DMS79 treated with DMSO at 0.1 percent for 48 hours (cell line): ENCODE data around the gene PAFAH1B2.
A peak's percentile ranks its signal among the peaks of the same experiment; 100 is the strongest.

ENCODE experiments used
- DNase-seq: peaks from one replicate; lab custom pipeline; 2025; lab: John Stamatoyannopoulos, UW

The PAFAH1B2 gene

DNA sequence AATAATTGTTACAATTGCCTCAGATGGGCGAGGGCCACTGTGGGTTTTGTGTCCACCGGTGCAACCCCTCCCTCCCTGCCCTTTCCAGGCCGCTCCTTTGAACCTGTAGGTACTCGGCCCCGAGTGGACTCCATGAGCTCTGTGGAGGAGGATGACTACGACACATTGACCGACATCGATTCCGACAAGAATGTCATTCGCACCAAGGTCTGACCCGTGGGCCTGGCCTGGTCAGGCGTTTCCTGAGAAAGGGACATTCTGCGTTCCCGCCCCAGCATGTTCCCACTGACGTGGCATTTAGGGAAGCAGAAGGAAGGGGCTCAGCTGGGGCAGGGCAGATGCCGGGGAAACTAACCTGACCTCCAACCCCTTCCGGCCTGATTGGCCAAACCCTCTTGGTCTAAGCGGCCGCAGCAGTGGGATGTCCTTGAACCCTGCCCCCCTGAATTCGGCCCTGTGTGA, 44.6 kb downstream of the PAFAH1B2 start:
- no peak for DNase-seq

DNA sequence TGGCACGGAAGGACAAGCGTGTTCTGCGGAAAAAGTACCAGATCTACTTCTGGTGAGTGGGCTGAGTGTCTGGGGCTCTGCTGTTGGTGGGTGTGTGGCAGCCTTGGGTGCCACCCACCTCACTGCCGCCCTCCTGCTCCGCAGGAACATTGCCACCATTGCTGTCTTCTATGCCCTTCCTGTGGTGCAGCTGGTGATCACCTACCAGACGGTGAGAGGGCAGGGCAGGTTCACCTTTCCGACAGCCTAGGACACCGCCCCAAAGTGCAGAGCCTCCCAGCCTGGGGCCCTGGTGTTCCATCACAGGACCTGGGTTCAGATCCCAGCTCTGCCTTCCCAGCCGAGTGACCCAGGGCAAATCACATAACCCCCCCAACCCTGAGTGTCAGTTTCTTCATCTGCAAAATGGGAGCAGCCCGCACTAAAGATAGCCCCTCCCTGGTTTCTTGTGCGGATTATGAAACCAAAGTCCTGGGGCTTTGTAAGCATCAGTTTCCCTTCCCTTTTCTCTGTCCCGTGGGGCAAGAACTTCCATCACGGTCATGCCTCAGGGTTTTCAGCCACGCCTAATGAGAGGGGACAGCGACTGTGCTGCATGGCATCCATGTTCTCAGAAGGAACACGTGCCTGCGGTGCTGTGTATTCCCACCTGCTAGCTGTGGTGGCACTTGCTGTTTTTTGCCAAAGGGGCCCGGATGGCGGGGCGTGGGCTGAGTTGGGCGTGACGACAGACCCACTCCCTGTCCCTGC, 45.3 kb downstream of the PAFAH1B2 start:
- no peak for DNase-seq

DNA sequence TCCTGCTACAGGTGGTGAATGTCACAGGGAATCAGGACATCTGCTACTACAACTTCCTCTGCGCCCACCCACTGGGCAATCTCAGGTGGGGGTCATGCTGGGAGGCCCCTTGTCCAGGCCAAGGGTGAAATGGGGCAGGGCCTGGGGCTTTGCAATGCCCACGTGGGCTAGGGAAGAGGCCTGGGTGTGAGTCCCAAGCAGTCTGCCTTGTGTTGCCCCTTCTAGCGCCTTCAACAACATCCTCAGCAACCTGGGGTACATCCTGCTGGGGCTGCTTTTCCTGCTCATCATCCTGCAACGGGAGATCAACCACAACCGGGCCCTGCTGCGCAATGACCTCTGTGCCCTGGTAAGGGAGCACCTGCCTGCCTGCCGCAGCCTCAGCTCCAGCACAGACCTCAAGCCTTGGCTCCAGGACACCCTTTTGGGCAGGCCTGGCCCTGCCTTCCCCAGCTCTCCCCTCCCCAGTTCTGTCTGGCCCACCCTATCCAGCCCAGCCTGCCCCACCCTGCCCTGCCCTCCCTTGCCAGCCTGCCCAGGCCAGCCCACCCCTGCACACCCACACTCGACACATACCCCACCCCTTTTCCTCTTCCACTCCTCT, 46.0 kb downstream of the PAFAH1B2 start:
- DNase-seq: no peak

DNA sequence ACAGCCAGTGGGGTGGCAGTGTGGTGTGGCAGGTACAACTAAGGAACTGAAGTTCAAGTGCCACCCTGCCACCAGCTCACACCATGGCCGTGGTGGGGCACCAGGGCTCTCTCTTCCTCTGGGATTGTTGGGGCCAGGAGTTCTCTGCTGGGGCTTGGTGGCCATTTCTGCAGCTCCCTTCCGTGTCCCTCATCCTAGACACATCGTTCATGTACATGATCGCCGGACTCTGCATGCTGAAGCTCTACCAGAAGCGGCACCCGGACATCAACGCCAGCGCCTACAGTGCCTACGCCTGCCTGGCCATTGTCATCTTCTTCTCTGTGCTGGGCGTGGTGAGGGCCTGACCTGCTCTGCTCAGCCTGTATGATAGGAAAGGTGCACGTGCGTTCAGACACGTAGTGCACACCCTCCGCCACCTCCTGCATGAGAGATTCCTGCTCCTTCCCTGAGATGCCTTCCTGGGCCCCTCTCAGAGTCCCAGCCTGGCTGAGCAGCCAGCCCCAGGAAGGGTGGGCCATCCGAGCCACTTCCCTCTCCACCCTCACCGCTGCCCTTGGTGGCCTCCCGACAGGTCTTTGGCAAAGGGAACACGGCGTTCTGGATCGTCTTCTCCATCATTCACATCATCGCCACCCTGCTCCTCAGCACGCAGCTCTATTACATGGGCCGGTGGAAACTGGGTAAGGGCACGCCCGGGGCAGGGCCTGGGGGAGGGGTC, 47.8 kb downstream of the PAFAH1B2 start:
- DNase-seq: no peak

DNA sequence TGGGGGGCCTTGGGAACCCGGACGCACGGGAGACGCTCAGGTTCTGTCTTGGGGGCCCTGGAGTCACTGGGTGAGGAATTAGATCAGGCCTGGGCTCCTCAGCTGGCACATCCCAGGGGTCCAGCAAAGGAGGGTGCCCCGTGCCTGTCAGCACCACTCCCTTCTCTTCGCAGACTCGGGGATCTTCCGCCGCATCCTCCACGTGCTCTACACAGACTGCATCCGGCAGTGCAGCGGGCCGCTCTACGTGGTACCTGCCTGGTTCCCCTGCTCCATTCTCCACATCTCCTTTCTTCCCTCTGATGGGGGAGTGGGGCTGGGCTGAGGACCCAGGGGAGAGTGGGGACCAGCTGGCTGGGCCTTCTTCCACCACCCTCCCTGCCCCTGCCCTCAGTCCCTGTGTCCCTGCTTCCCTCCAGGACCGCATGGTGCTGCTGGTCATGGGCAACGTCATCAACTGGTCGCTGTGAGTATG, 48.4 kb downstream of the PAFAH1B2 start:
- no peak for DNase-seq

DNA sequence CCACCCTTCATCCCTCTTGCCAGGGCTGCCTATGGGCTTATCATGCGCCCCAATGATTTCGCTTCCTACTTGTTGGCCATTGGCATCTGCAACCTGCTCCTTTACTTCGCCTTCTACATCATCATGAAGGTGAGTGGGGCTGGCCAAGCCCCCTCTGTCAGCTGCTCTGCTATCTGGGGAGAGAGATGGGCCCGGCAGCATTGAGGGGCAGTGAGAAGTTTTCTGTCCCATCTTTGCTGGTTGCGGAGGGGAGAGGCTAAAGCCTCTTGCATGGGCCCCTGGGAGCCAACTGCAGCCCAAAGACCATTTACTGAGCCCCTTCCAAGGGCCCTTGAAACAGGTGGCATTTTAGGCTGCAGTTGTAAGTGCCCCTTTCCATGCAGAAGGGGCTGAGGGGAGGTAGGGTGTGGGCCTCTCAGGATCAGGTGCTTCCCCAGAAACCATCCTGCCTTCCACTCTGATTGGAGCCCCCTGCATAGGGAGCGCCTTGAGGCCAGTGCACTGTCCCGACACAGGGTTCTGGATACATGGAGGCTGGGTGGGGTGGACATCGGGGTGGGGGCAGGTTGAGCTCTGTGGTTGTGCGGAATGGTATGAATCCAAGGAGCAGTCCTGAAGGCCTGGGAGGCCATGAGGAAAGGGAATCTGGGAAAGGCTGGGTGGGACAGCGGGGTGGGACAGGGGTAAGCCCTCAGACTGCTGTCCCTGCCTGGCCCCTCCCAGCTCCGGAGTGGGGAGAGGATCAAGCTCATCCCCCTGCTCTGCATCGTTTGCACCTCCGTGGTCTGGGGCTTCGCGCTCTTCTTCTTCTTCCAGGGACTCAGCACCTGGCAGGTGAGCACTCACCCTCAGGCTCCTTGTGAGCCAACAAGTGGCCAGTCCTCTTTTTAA, 49.3 kb downstream of the PAFAH1B2 start:
- no peak for DNase-seq

DNA sequence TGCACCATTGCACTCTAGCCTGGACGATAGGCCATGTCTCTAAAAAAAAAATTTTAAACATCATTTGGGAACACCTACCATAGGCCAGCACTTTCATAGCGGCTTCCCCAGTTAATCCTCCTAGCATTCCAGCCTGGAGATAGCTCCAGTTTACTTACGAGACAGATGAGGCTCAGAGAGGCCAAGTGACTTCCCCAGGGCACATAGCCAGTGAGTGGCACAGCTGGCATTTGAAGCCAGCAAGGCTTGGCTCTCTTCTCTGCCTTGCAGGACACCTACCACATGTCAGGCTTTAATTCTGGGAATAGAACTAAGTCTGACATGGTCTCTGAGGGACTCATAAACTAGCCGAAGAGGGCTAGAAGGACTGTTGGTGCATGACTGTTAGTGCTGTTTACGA, 50.2 kb downstream of the PAFAH1B2 start:
- peak; percentile 10 for DNase-seq

DNA sequence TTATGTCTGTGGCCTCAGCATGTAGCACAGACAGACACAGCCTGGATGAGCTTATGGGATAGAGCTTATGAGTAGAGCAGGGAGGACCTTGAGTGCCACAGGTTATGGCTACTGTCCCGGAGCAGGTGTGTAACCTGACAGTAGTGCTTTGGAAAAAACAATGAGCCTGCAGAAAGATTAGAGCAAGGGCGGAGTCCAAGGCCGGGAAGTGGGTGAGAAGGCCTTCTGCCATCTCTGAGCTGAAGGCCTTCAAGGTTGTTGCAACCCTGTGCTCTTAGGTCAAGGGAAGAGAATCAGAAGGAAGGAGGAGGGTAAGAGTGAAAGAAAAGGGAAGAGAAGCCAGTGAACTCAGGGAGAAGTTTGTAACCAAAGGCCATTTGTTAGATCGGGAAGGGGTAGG, 51.2 kb downstream of the PAFAH1B2 start:
- no peak for DNase-seq

DNA sequence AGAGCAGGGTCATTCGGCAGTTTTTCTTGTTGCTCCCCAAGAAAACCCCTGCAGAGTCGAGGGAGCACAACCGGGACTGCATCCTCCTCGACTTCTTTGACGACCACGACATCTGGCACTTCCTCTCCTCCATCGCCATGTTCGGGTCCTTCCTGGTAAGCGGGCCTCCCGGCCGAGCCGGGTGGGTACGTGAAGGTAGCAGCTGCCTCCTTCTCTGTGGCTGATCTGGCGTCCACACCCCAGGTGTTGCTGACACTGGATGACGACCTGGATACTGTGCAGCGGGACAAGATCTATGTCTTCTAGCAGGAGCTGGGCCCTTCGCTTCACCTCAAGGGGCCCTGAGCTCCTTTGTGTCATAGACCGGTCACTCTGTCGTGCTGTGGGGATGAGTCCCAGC, 51.7 kb downstream of the PAFAH1B2 start:
- no peak for DNase-seq

DNA sequence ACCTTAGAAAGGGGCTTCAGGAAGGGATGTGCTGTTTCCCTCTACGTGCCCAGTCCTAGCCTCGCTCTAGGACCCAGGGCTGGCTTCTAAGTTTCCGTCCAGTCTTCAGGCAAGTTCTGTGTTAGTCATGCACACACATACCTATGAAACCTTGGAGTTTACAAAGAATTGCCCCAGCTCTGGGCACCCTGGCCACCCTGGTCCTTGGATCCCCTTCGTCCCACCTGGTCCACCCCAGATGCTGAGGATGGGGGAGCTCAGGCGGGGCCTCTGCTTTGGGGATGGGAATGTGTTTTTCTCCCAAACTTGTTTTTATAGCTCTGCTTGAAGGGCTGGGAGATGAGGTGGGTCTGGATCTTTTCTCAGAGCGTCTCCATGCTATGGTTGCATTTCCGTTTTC, 52.9 kb downstream of the PAFAH1B2 start:
- DNase-seq: no peak

DNA sequence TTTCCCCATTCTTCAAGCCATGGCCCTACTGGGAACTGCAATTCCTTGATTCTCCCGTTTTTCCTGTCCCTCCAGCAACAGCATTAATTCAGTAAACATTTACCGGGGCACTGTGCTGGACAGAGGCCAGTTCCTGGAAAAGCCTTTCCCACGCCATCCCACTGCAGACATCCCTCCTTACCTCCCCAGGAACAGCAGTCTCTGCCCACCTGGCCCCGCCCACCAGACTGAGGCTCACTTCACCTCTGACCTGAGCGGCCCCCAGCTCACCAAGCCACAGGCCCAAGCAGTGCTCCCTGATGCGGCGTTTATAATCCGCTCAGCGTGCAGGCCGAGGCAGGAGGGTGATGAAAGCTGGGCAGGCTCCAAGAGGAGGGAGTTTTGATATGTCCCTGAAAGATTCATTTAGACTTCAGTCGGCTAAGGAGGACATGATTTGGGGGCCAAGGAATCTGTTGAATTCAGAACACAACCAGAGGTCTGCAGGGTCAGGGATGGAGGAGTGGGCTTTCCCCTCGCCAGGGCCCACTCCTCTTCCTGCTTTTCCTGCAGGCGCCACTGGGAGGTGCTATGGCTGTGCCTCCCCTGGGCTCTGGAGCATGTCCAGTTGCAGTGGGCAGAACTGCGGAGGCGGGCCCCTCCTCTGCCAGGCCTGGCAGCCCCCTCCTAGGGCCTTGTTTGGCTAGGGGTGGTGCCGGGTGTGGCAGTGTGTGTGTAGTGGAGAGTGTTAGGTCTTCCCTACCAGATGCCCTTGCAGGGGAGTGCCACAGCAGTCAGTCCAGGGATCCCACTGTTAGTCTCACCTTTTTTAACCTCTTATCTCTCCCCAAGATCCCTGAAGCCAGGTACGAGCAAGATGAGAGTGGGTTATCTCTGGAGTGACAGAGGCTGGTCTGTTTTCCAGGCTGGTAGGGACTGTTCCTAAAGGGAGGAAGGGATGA, 53.7 kb downstream of the PAFAH1B2 start:
- no peak for DNase-seq

DNA sequence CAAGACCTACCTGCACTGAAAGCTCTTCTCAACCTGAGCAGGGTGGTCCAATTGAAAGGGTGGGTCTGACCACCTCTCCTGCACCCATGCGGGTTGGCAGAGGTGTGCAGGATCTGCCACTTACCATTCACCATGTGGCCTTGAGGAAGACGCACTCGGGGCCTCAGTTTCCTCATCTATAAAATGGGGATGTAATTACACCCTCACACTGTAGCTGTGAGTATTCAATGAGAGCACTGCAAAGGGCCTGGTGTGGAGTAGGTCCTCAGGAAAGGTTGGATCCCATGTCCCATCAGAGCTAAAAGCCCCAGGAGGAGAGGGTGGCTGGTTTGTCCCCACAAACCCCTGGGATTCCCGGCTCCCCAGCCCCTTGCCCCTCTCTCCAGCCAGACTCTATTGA, 54.5 kb downstream of the PAFAH1B2 start:
- DNase-seq: no peak

DNA sequence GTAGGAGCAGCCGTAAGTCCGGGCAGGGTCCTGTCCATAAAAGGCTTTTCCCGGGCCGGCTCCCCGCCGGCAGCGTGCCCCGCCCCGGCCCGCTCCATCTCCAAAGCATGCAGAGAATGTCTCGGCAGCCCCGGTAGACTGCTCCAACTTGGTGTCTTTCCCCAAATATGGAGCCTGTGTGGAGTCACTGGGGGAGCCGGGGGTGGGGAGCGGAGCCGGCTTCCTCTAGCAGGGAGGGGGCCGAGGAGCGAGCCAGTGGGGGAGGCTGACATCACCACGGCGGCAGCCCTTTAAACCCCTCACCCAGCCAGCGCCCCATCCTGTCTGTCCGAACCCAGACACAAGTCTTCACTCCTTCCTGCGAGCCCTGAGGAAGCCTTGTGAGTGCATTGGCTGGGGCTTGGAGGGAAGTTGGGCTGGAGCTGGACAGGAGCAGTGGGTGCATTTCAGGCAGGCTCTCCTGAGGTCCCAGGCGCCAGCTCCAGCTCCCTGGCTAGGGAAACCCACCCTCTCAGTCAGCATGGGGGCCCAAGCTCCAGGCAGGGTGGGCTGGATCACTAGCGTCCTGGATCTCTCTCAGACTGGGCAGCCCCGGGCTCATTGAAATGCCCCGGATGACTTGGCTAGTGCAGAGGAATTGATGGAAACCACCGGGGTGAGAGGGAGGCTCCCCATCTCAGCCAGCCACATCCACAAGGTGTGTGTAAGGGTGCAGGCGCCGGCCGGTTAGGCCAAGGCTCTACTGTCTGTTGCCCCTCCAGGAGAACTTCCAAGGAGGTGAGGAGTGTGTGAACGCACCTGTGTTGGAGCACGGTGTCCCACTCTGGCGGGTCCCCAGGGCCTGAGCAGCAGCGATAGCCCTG, 55.2 kb downstream of the PAFAH1B2 start, which contains the start of gene TAGLN:
TSS of gene TAGLN (plus strand) at position 318 of the 863 bp plus-strand sequence. CDS start 3,644 bp downstream, outside the sequence.
- DNase-seq: no peak

DNA sequence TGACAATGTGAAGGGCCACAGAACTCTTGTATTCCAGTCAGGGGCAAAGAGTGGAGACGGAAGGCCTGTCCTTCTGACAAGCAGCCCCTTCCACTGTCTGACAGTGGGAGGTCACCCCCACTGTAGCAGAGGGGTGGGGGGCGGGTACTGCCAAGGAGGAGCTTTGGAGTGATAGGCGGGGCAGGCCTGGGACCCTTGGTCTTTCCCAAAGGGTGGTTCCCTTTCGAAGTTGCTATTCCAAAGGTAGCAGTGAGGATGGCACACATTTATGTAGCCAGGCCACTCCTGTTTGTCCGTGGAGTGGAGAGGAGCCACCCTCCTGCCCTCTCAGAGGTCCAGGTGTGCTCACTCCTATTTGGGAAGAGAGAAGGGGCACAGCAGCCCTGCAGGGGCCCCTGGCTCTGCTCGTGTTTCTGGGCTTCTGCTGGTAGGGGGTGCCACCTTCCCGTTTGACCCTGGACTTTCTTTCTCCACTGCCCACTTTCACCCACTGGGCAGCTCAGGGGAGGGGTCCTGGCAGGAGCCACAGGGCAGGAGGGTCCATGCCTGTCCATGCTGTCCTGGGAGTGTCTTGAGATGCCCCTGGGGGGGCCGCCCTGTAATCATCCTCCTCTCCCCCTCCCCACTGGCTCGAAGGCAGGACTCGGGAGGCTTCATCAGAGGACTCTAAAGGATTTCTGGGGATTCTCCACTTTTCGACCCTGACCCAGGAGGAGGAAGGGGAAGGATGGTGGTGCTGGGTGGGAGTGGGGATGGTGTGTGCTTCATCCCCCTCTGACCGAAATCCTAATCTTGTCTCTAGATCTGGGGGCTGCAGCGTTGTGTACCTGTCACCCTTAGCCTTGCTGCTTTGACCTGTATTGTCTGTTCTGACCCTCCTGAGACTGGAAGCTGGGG, 56.1 kb downstream of the PAFAH1B2 start:
- no peak for DNase-seq

DNA sequence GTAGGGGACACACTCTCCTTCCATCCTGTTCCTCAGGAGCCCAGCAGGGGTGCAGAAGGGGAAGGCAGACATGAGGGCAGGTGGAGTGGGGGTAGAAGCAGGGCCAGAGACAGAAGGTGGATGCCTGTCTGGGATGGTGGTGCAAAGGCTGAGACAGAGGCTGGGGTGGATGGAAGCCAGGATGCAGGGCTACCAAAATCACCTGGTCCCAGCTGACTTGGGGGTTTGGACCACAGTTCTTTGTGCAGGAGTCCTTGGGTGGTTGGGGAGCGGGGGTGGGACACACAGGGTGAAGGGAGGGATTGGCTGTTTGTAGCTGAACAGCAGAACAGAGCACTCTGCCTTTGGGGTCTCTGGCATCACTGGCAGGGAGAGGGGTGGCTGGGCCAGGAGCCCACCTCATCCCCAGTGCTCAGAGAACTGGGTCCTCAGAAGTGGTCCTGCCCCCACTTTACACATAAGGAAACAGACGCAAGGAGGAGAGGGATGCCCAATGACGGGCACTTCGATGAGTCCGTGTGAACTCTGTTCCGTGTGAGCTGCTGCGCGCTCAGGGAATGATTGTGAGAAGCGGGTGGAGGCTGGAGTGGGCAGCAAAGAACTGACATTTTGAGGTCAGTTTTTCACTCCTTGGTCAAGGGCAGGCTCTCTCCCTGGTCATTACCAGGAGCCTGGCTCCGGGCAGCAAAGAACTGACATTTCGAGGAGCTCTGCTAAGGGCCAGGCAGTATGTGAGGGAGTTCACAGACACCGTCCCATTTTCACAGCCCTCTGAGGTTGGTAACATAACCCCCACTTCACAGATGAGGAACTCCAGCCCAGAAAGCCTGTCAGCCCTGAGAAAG, 56.9 kb downstream of the PAFAH1B2 start:
- DNase-seq: no peak

DNA sequence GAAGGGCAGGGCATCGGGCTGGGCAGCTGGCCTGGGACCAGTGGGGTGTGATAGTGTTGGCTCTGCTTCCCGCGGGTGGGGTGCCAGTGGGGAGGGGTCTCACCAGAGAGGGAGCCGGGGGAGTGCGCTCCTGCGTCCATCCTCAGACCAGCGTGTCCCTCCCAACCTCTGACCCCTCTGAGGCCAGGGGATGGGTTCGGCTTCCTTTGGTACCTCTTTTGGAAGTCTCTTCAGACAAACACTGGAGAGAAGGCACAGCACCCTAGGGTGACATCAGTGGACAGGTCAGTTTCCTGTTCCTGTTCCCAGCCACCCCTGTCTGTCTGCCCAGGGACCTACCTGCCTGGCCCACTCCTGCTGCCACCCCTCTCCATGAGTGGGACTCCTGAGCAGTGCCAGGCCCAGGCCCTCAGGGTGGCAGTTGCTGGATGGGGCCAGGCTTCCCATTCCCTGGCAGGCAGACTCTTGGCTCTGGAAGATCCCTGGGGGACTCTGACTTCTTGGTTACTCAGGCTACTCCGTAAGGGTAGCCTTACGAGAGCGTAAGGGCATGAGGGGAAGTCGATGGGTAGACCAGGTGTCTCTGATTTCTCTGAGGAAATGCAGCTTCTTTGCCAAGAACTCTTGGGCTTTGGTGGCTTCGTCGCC, 57.7 kb downstream of the PAFAH1B2 start:
- no peak for DNase-seq

DNA sequence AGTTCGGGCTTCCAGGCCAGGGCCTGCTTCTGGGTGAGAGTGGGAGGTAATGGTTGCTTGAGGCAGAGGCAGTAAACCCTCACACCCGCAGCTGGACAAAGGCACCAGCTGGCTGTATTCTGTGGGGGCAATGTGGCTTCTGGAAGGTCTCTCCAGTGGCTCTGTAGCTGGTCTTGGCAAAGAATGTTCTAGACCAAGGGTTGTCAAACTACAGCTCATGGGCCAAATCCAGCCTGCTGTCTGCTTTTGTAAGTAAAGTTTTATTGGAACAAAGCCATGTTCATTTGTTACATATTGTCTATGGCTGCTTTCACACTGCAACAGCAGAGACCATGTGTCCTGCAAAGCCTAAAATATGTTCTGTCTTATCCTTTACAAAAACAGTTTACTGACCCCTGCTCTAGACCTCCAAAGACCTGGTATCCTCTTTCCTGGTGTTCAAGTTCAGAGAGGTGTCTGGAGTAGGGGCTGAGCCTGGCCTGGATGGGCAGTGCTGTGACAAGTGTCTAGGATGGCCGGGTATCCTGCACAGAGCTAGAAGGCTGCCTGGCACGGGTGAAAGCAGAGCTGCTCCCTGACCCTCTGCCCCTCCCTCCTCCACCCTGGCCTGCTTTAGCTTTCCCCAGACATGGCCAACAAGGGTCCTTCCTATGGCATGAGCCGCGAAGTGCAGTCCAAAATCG, 58.4 kb downstream of the PAFAH1B2 start:
- no peak for DNase-seq
